GM19239 (cell line): Measurements from ENCODE around the gene GOLGB1.
A peak's percentile ranks its signal among the peaks of the same experiment; 100 is the strongest.
"Not testable (repeated sequence)": the region's sequence is repeated elsewhere in the genome, so short reads cannot be mapped to it uniquely, and the experiment has no call there.

Source experiments
- DNase-seq: peaks from one replicate; pipeline ENCODE4 v3.0.0; 2011; ENCODE audit warnings: low spot score; ENCODE audit not compliant: insufficient read length
- FAIRE-seq: peaks from 2 replicates; lab custom pipeline; 2011; peaks lifted over from hg19 to GRCh38; lab: Jason Lieb, UNC

Gene GOLGB1

DNA sequence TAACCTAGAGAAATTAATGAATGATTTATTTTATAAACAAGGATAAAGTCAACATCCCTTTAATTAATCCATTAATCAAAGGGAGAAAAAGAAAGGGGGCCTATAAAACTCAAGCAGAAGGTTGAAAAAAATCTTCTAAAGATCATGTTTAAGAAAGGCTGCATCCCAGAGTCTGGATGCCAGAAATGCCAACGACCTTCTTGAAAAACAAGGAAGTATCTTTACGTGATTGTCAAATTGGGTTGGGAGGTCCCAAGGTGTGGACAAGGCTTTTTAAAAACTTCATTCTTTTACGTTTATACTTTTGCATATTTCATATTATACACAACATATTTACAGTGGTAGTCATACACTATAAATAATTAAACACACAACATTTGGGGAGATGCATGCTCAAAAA is 1.6 kb downstream of the GOLGB1 start:
- no peak for DNase-seq
- no peak for FAIRE-seq

DNA sequence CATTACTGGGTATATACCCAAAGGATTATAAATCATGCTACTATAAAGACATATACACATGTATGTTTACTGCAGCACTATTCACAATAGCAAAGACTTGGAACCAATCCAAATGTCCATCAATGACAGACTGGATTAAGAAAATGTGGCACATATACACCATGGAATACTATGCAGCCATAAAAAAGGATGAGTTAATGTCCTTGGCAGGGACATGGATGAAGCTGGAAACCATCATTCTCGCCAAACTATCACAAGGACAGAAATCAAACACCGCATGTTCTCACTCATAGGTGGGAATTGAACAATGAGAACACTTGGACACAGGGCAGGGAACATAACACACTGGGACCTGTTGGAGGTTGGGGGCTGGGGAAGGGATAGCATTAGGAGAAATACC is 6.4 kb downstream of the GOLGB1 start:
- not testable (repeated sequence) for FAIRE-seq, DNase-seq

DNA sequence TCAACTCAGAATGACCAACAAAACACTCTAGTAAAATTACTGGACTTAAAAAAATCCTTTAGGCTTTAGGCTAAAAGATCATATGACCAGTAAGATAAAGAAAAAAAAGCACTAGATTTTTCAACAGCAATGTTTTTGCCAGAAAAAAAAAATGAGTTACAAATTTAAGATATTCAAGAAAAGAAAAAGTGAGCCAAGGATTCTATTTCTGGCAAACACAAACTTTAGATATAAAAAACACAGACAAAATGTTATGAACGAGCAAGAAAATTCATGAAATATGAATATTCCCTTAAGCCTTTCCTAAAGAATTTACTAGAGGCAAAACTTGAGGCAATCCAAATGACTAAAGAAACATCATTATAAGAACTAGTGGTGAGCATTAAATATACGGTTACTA is 8.6 kb downstream of the GOLGB1 start:
- DNase-seq, result no peak
- FAIRE-seq, result peak; percentile 60

GRCh38 chr3:121739902-121740301 is 9.6 kb downstream of the GOLGB1 start:
- DNase-seq (no peak), FAIRE-seq (peak; percentile 42)

DNA sequence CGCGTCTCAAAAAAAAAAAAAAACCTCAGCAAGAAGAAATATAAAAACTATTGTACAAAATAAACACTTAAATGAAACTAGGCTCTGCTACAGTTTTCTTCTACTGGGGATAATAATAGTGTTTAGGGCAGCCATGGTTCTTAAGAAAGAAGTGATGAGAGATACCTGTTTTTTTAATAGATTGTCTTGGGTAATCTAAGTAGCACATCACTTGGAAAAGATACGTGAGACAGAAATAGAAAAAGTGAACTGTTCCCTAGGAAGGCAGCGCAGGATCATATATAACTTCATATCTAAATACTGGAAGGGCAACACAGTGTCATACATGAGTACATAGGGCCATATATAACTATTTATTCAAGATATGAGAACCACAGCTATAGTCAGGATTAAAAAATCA is 11.9 kb downstream of the GOLGB1 start:
- no peak for DNase-seq
- no peak for FAIRE-seq

DNA sequence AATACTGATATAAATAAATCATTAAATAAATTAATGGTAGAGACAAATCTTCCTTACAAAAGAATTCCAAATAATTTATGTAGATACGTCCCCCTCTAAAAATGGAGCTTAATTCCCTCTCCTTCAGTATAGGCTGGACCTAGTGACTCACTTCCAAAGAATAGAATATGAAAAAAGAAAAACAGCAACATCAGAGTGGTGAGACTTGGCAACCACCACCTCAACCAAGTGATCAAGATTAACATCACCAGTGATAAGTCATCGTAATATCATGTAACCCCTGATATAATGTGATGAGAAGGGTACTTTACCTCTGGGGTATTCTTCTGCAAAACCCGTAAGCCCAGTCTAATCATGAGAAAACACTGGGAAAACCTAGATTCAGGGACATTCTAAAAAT is 13.4 kb downstream of the GOLGB1 start:
- no peak for DNase-seq
- FAIRE-seq, result no peak

- FAIRE-seq (peak; percentile 93), DNase-seq (no peak)
These were observed 14.4 kb downstream of the GOLGB1 start for GRCh38 chr3:121735047-121735696.

DNA sequence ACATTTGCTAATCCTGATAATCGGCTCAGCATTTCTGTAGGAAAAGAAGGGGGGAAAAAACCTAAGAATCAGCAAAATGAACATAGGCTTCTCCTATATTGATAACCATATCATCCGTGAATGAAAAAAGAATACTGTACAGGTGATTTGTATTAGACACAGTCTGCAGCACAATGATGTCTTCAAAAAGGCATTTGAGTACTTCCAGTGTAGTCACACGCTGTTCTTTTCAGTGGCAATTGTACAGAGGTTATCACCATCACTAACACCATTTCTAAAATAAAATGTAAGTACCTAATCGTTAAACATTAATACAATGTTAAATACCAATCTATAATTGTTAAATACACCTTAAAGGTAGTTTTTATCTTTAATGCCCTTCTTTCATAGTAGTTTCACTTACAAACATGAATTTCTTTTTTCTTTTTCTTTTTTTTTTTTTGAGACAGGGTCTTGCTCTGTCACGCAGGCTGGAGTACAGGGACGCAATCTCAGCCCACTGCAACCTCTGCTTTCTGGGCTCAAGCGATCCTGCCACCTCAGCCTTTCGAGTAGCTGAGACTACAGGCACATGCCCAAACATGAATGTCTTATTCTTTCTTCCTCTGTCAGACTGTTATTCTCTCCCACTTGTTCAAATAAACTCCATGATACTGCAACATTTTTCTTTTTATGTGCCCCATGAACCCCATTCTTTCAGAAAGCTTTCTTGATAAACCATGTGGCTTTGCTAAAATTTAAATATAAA is 18.4 kb downstream of the GOLGB1 start:
- FAIRE-seq (no peak), DNase-seq (no peak)

DNA sequence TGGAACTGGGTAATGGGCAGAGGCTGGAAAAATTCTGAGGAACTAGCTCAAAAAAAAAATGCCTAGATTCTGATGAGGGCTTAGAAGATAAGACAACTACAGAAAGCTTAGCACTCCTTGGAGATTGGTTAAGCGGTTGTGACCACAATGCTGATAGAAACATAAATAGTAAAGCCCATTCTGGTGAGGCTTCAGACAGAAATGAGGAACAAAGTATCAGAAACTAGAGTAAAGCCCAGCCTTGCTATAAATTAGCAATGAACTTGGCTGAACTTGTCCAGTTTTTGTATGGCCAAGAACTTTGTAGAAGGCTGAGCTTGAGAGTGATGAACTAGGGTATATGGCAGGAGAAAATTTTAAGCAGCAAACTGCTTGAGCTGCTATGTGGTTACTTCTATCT is 25.4 kb downstream of the GOLGB1 start:
- FAIRE-seq (peak; percentile 95), DNase-seq (no peak)

GRCh38 chr3:121723485-121723884 is 26.1 kb downstream of the GOLGB1 start:
- no peak for DNase-seq
- no peak for FAIRE-seq

- DNase-seq (no peak), FAIRE-seq (no peak)
These were observed 27.1 kb downstream of the GOLGB1 start for GRCh38 chr3:121722411-121722810.

DNA sequence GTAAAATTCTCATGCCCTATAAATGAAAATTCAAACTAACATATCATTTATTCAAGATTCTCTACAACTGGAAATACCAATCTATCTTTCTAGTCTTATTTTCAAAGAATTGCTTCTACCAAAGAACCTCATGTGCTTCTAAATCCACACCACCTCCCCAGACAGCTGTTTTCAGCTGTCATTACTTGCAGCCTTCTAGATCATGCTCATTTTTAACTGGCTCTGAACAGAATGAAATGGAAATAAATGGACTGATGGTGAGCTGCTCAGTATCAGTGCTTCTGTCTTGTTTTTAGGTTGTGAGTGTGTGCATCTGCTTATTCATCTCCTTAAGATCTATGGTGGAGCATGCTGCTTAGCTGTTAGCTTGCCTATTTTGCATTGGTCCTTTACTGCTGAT is 29.4 kb downstream of the GOLGB1 start:
- FAIRE-seq (no peak), DNase-seq (no peak)

- DNase-seq (no peak), FAIRE-seq (peak; percentile 76)
These were observed 30.1 kb downstream of the GOLGB1 start for GRCh38 chr3:121719423-121719822.

DNA sequence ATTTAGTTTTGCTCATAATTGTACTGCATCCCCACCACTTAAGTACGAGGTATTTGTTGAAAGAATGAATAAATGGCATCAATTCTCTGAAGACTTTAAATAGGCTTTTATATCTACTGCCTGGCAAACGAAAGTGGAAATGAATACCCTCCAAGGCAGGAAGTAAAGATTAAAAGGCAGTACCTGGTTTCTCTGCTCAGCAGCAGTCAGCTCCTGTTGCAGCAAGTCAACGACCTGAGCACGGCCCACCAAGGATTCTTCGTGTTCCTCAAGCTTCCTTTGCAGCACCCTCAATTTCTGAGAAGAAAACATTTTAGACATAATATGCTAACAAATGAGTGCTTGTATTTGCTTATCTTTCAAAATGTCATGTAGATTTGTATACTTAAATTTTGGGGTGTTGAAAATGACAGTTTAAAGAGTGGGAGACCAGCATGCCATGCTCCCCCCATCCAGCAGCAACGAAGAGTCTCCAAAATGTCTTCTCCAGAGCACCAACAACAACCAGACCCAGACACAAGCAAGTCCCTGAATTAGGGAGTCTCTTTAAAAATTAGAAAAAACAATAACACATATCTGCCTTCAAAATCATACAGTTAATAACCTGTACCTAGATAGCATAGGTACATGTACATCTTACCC is 31.2 kb downstream of the GOLGB1 start:
- FAIRE-seq (peak; percentile 11), DNase-seq (no peak)

DNA sequence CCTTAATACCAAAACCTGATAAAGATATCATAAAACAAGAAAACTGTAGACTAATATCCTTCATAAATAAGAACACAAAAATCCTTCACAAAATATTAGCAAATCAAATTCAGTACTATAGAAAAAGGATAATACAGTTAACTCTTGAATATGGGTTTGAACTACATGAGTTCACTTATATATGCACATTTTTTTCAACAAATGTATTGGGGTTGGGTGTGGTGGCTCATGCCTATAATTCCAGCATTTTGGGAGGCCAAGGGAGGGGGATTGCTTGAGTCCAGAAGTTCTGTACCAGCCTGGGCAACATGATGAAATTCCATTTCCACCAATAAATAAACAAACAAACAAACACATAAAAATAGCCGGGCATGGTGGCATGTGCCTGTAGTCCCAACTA is 39.2 kb downstream of the GOLGB1 start:
- no peak for DNase-seq
- FAIRE-seq, result no peak

- DNase-seq (no peak), FAIRE-seq (no peak)
These were observed 41.8 kb downstream of the GOLGB1 start for GRCh38 chr3:121707531-121708273.

DNA sequence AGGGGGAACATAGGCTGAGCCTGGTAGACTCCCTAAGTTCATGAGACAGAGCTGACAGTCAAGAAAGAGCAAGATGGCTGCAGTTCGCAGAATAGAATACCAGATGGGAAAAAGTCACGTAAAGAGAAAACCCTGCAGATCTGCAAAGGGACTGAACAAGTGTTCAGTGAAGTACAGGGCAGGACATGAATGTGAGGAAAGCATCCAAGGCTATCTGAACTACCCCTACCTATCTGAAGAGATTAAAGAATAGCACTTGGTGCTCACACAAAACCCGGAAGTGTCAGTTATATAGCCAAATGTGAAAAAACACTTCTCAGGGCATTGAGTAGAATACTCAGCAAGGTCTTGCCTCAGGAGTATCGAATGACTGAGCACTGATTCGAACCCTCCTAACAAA is 44.0 kb downstream of the GOLGB1 start:
- no peak for DNase-seq
- FAIRE-seq, result no peak

DNA sequence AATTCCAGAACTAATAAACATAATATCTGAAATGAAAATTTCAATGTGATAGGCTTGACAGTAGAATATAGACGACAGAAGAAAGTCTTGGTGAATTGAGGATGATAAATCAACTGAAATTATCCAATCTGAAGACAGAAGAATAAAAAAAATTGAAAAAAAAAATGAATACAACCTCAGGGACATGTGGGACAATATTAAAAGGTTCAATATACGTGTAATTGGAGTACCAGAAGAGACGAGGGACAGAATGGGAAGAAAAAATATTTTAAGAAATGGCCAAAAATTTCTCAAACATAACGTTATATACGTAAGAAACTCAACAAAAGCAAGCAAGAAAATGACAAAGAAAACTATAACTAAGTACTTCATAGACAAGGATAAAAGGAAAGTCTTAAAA is 45.6 kb downstream of the GOLGB1 start:
- no peak for DNase-seq
- no peak for FAIRE-seq

DNA sequence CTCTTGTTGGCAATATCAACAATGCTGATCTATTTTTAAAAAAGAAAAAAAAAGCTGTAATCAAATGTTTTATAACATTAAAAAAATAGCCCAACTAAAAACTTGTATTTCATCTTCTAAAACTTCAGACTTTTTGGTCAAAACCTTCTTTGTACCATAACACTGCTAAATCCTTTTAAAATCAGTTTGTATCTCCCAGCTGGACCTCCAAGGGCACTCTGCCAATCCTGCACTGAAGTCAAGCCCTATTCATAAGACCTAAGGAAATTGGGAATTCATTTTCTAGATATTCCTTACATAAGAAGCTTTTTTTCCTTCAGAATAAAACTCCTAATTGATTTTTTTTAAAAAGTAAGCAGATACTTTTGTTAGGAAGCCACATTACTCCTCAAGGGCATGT is 50.6 kb downstream of the GOLGB1 start:
- DNase-seq (no peak), FAIRE-seq (no peak)

GRCh38 chr3:121698476-121698875 is 51.1 kb downstream of the GOLGB1 start:
- no peak for FAIRE-seq
- no peak for DNase-seq

DNA sequence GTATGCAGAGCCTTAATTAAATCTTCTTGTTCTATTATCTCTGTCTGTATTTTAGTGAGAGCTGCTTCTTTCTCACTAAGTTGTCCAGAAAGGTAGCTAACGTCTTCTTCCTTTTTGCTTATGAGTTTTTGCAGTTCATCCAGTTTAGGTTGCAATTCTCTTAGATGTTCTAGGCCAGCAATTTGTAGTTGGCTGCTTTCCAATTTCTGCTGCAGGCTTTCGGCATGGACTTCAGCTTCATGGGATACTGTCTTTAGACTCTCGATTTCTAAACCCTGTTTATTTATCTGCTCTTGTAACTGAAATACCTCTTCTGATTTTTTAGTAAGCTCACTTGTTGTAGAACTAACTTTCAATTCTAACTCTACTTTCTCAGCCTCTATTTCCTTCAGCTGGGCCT is 53.4 kb downstream of the GOLGB1 start:
- FAIRE-seq, result peak; percentile 11
- DNase-seq, result no peak
